ENCODE results near the gene TUSC2. TPM values are rescaled to one million over a fixed set of nuclear protein-coding genes. Genes with fewer than 3 reads are reported as not detected.
"Not testable (repeated sequence)": the region's sequence is repeated elsewhere in the genome, so short reads cannot be mapped to it uniquely, and the experiment has no call there.

Gene TUSC2
- total and polyA plus RNA-seq, 2 of the 8 experiments (the other 6 are each of a cell fraction or from before 2014, with no cell fraction given) = 33.3 to 65.4 TPM

DNA sequence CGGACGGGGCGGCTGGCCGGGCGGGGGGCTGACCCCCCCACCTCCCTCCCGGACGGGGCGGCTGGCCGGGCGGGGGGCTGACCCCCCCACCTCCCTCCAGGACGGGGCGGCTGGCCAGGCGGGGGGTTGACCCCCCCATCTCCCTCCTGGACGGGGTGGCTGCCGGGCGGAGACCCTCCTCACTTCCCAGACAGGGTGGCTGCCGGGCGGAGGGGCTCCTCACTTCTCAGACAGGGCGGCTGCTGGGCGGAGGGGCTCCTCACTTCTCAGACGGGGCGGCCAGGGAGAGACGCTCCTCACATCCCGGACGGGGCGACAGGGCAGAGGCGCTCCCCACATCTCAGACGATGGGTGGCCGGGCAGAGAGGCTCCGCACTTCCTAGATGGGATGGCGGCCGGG lies 16.0 kb downstream of the TUSC2 start:
- Histone ChIP-seq H3K9me3 (ENCODE audit: insufficient read depth in 2 of 2, low read depth in 1 of 2, low read length in 1 of 2) (peaks cover 9 to 25% of the 10 kb centered on the region in 2 experiments; a peak in 3 of 4 replicates), H4K20me1 (replicated peaks in 1 of 2; ENCODE audit: control insufficient read depth in 1 of 2, insufficient read depth in 2 of 2, low read length in 2 of 2) (peaks cover 7 to 10% of the 10 kb centered on the region in 2 experiments)
- H2AFZ ChIP-seq (ENCODE audit: low read length); H2BK12ac ChIP-seq (ENCODE audit: low read depth, low read length); H3K18ac ChIP-seq (ENCODE audit: extremely low read depth, low read length); H3K79me2 ChIP-seq (ENCODE audit: control insufficient read depth in 1 of 2, insufficient read depth in 2 of 2, low read length in 2 of 2); H4K8ac ChIP-seq (ENCODE audit: extremely low read depth, insufficient read depth, low read length); H4K91ac ChIP-seq (replicated peaks; ENCODE audit: insufficient read length, low read length); H3K9ac ChIP-seq (replicated peaks in 1 of 4; ENCODE audit: extremely low read depth in 1 of 4, low read depth in 3 of 4, low read length in 3 of 4); DNase-seq (ENCODE audit: low read depth in 1 of 2, low spot score in 2 of 2); H2BK120ac ChIP-seq (replicated peaks; ENCODE audit: low read depth, low read length); H2AK5ac ChIP-seq (ENCODE audit: low read depth, low read length); H2BK15ac ChIP-seq (ENCODE audit: low read length); H3K56ac ChIP-seq (replicated peaks; ENCODE audit: insufficient read length, low read depth, low read length); H3K27me3 ChIP-seq (replicated peaks in 1 of 4; ENCODE audit: control insufficient read depth in 3 of 4, extremely low read depth in 1 of 4, insufficient read depth in 3 of 4, low read length in 3 of 4); H3K23me2 ChIP-seq (ENCODE audit: low read depth, low read length); H4K5ac ChIP-seq (ENCODE audit: insufficient read length, low read depth, low read length); H2BK20ac ChIP-seq (ENCODE audit: low read length); CTCF ChIA-PET (ENCODE audit: partially characterized antibody); H2BK5ac ChIP-seq (ENCODE audit: low read depth, low read length); H3K79me1 ChIP-seq (ENCODE audit: low read depth, low read length); H3K36me3 ChIP-seq (ENCODE audit: control insufficient read depth in 2 of 4, insufficient read depth in 4 of 4, low read length in 3 of 4); H3K4me1 ChIP-seq (replicated peaks in 1 of 4; ENCODE audit: control insufficient read depth in 3 of 4, insufficient read depth in 4 of 4, low read length in 3 of 4); POLR2A ChIA-PET (ENCODE audit: partially characterized antibody); H3K4me3 ChIP-seq (ENCODE audit: extremely low read depth in 1 of 4, insufficient read depth in 2 of 4, low read depth in 3 of 4, low read length in 4 of 4); H3K4ac ChIP-seq (replicated peaks; ENCODE audit: insufficient read length, low read depth, low read length); H3K14ac ChIP-seq (ENCODE audit: insufficient read length); H3K4me2 ChIP-seq (ENCODE audit: insufficient read depth in 1 of 2, low read depth in 2 of 2, low read length in 2 of 2); H3K23ac ChIP-seq (ENCODE audit: insufficient read length); FAIRE-seq; H3K27ac ChIP-seq (ENCODE audit: low read depth, low read length): not testable (repeated sequence)
- WGBS, 2 experiments (ENCODE audit: extremely low coverage in 1 of 2, insufficient coverage in 1 of 2, insufficient read length in 1 of 2, insufficient replicate concordance in 2 of 2, low coverage in 1 of 2, low lambda C conversion rate in 2 of 2, missing lambda C conversion rate in 1 of 2) = 90% methylated on average over 6 of the region's 32 CpGs; no CpG with 5 or more reads in 1 of the 2 experiments
